HepG2 (cell line): ENCODE measurements around the gene RNASE8. TPM values are rescaled to one million over a fixed set of nuclear protein-coding genes. Genes with fewer than 3 reads are reported as not detected.
A peak's percentile ranks its signal among the peaks of the same experiment; 100 is the strongest.

Source experiments
- CENPX ChIP-seq: sonication (generic); formaldehyde crosslinking; IDR thresholded peaks from 2 replicates; pipeline ENCODE4 v1.9.0; 2021; ENCODE audit warnings: mild to moderate bottlenecking, missing genetic modification reagents, moderate library complexity
- JARID2 ChIP-seq: sonication (generic); formaldehyde crosslinking; IDR thresholded peaks from 2 replicates; pipeline ENCODE4 v1.8.1; 2023; ENCODE audit warnings: missing genetic modification reagents, inconsistent platforms; ENCODE audit not compliant: insufficient replicate concordance
- KMT2B ChIP-seq: IDR thresholded peaks from 2 replicates; pipeline ENCODE4 v1.6.1; 2016; ENCODE audit warnings: missing genetic modification reagents, missing compliant biosample characterization
- SETDB1 ChIP-seq: sonication (generic); formaldehyde crosslinking; IDR thresholded peaks from 2 replicates; pipeline ENCODE4 v1.5.1; 2020; ENCODE audit warnings: missing genetic modification reagents, mild to moderate bottlenecking, borderline replicate concordance
- U2AF1 ChIP-seq: fragments of 200-400 bp; formaldehyde crosslinking; optimal IDR thresholded peaks from 2 replicates; pipeline ENCODE3; 2017; ENCODE audit warnings: mild to moderate bottlenecking, low read depth, low read length
- ZFP37 ChIP-seq: sonication (generic); formaldehyde crosslinking; IDR thresholded peaks from 2 replicates; pipeline ENCODE4 v1.4.0; 2020; ENCODE audit warnings: missing genetic modification reagents, borderline replicate concordance
- ZNF235 ChIP-seq: sonication (generic); formaldehyde crosslinking; IDR thresholded peaks from 2 replicates; pipeline ENCODE4 v1.8.1; 2023; ENCODE audit warnings: mild to moderate bottlenecking, missing genetic modification reagents, borderline replicate concordance
- ZNF839 ChIP-seq: sonication (generic); formaldehyde crosslinking; IDR thresholded peaks from 2 replicates; pipeline ENCODE4 v1.4.0; 2020; ENCODE audit warnings: missing genetic modification reagents, mild to moderate bottlenecking, borderline replicate concordance
- polyA plus RNA-seq, 8 experiments: library from polyadenylated mRNA; depleted of rRNA in 3 of 8; stranded (reverse) in 7 of 8; unstranded in 1 of 8; fragments of >200 nt; fragmentation: Illumina TruSeq in 4 of 8; extraction: Trizol in 4 of 8; gene quantifications; 2 replicates each; pipeline versions ENCODE4 v1.2.1 to v1.2.3, GENCODE V29; 2011 to 2016; ENCODE audit warnings: low read depth in 4 of 8, missing spikeins in 1 of 8, mixed read lengths in 1 of 8; ENCODE audit not compliant: insufficient read depth in 1 of 8
- total RNA-seq, 5 experiments: library from RNA; depleted of rRNA; stranded (reverse); fragments of >200 nt; fragmentation: Illumina TruSeq; extraction: Trizol; gene quantifications; 2 replicates each; pipeline ENCODE4 v1.2.3, GENCODE V29; 2016; ENCODE audit warnings: low read depth in 1 of 5
- TF ChIP-seq, protein P1 (sequence below): sonication (generic); formaldehyde crosslinking; IDR thresholded peaks from 2 replicates; pipeline ENCODE4 v1.5.1; 2020; ENCODE audit warnings: missing genetic modification reagents, mild to moderate bottlenecking, borderline replicate concordance
- TF ChIP-seq, protein P2 (sequence below): sonication (generic); formaldehyde crosslinking; IDR thresholded peaks from 2 replicates; pipeline ENCODE4 v1.5.0; 2020; ENCODE audit warnings: mild to moderate bottlenecking, missing genetic modification reagents
- TF ChIP-seq, protein P3 (sequence below): sonication (generic); formaldehyde crosslinking; IDR thresholded peaks from 2 replicates; pipeline ENCODE4 v1.4.0; 2020; ENCODE audit warnings: missing genetic modification reagents, low read depth, mild to moderate bottlenecking, borderline replicate concordance
- TF ChIP-seq, protein P4 (sequence below): sonication (generic); formaldehyde crosslinking; IDR thresholded peaks from 2 replicates; pipeline ENCODE4 v1.5.0; 2020; ENCODE audit warnings: missing genetic modification reagents
- TF ChIP-seq, protein P5 (sequence below): sonication (generic); formaldehyde crosslinking; IDR thresholded peaks from 2 replicates; pipeline ENCODE4 v1.5.0; 2020; ENCODE audit warnings: mild to moderate bottlenecking, missing genetic modification reagents, borderline replicate concordance
- TF ChIP-seq, protein P6 (sequence below): sonication (generic); formaldehyde crosslinking; IDR thresholded peaks from 2 replicates; pipeline ENCODE4 v1.5.1; 2020; ENCODE audit warnings: mild to moderate bottlenecking, moderate library complexity, missing genetic modification reagents

Gene RNASE8
- total and polyA plus RNA-seq, 2 of the 13 experiments (the other 11 are each of a cell fraction or from before 2014, with no cell fraction given), result not detected

DNA sequence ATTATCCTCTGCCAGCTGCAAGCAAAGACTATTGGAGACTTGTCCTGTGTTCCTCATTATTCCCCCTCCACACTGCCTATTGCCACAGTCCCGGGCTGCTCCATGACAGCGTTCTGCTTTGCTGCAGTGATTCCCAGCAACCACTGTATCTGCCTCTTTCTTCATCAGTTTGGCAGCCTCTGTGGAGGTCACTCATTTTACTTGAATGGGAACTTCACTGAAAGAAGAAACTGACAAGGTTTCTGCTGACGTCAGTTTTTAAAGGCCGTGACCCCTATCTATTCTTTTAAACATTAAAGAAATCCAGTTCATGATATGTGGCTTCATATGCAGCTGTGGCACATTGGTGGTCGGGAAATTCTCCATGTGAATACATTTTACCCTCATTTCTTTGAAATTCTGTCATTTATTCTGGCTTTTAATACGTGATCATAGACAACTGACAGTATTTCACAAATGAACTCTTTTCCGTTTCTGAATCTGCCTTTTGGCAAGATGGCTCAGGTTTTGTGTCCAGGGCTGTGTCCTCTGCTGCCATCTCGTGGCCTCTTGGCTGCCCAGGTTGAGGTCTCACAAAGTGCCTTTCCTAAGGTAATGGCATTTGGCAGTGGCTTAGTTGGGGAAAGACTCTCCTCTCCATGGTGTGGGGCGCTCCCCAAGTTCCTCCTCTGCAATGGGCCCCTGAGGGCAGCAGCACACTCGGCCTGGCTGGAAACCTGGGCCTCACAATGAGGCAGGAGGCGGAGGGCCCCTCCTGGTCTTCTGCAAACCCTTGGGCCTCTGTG lies 49.1 kb downstream of the RNASE8 start (continued):
- TF ChIP-seq, protein P1, sequence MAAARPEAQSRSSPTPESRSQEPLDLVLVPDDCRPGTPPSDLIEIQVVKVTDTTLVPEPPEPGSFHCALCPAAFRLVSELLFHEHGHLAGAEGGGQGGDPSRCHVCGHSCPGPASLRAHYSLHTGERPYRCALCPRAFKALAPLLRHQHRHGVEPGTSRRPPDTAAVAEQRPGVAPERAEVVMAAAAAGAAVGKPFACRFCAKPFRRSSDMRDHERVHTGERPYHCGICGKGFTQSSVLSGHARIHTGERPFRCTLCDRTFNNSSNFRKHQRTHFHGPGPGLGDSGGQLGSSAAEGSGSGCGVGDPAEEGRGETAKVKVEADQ (CRISPR knock-in tag), result no peak
- TF ChIP-seq ZNF235, result no peak
- TF ChIP-seq, protein P2, sequence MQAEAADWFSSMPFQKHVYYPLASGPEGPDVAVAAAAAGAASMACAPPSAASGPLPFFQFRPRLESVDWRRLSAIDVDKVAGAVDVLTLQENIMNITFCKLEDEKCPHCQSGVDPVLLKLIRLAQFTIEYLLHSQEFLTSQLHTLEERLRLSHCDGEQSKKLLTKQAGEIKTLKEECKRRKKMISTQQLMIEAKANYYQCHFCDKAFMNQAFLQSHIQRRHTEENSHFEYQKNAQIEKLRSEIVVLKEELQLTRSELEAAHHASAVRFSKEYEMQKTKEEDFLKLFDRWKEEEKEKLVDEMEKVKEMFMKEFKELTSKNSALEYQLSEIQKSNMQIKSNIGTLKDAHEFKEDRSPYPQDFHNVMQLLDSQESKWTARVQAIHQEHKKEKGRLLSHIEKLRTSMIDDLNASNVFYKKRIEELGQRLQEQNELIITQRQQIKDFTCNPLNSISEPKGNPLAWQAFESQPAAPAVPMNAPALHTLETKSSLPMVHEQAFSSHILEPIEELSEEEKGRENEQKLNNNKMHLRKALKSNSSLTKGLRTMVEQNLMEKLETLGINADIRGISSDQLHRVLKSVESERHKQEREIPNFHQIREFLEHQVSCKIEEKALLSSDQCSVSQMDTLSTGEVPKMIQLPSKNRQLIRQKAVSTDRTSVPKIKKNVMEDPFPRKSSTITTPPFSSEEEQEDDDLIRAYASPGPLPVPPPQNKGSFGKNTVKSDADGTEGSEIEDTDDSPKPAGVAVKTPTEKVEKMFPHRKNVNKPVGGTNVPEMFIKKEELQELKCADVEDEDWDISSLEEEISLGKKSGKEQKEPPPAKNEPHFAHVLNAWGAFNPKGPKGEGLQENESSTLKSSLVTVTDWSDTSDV (CRISPR knock-in tag), result no peak
- TF ChIP-seq ZNF839, result 0 out of 2 replicates have a peak, but pooled peaks have one; percentile 49
- no peak for TF ChIP-seq SETDB1 (CRISPR knock-in tag)
- TF ChIP-seq KMT2B, result no peak; the same call in 1 of the 2 replicates
- TF ChIP-seq, protein P3, sequence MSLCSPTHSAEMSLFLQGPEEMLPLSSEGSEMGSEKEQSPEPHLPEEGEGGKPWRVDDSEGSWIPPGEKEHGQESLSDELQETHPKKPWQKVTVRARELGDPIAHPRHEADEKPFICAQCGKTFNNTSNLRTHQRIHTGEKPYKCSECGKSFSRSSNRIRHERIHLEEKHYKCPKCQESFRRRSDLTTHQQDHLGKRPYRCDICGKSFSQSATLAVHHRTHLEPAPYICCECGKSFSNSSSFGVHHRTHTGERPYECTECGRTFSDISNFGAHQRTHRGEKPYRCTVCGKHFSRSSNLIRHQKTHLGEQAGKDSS, result peak; percentile 72; the same call in 1 of the 2 replicates
- TF ChIP-seq, protein P4, sequence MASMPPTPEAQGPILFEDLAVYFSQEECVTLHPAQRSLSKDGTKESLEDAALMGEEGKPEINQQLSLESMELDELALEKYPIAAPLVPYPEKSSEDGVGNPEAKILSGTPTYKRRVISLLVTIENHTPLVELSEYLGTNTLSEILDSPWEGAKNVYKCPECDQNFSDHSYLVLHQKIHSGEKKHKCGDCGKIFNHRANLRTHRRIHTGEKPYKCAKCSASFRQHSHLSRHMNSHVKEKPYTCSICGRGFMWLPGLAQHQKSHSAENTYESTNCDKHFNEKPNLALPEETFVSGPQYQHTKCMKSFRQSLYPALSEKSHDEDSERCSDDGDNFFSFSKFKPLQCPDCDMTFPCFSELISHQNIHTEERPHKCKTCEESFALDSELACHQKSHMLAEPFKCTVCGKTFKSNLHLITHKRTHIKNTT (CRISPR knock-in tag), result no peak
- TF ChIP-seq, protein P5, sequence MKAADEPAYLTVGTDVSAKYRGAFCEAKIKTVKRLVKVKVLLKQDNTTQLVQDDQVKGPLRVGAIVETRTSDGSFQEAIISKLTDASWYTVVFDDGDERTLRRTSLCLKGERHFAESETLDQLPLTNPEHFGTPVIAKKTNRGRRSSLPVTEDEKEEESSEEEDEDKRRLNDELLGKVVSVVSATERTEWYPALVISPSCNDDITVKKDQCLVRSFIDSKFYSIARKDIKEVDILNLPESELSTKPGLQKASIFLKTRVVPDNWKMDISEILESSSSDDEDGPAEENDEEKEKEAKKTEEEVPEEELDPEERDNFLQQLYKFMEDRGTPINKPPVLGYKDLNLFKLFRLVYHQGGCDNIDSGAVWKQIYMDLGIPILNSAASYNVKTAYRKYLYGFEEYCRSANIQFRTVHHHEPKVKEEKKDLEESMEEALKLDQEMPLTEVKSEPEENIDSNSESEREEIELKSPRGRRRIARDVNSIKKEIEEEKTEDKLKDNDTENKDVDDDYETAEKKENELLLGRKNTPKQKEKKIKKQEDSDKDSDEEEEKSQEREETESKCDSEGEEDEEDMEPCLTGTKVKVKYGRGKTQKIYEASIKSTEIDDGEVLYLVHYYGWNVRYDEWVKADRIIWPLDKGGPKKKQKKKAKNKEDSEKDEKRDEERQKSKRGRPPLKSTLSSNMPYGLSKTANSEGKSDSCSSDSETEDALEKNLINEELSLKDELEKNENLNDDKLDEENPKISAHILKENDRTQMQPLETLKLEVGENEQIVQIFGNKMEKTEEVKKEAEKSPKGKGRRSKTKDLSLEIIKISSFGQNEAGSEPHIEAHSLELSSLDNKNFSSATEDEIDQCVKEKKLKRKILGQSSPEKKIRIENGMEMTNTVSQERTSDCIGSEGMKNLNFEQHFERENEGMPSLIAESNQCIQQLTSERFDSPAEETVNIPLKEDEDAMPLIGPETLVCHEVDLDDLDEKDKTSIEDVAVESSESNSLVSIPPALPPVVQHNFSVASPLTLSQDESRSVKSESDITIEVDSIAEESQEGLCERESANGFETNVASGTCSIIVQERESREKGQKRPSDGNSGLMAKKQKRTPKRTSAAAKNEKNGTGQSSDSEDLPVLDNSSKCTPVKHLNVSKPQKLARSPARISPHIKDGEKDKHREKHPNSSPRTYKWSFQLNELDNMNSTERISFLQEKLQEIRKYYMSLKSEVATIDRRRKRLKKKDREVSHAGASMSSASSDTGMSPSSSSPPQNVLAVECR, result peak; percentile 63
- TF ChIP-seq, protein P6, sequence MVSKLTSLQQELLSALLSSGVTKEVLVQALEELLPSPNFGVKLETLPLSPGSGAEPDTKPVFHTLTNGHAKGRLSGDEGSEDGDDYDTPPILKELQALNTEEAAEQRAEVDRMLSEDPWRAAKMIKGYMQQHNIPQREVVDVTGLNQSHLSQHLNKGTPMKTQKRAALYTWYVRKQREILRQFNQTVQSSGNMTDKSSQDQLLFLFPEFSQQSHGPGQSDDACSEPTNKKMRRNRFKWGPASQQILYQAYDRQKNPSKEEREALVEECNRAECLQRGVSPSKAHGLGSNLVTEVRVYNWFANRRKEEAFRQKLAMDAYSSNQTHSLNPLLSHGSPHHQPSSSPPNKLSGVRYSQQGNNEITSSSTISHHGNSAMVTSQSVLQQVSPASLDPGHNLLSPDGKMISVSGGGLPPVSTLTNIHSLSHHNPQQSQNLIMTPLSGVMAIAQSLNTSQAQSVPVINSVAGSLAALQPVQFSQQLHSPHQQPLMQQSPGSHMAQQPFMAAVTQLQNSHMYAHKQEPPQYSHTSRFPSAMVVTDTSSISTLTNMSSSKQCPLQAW (CRISPR knock-in tag), result 0 out of 2 replicates have a peak, but pooled peaks have one; percentile 36
- no peak for TF ChIP-seq JARID2
- TF ChIP-seq U2AF1, result no peak
- TF ChIP-seq ZFP37, result no peak
- no peak for TF ChIP-seq CENPX (CRISPR knock-in tag)
